ENCODE results near the gene POU3F1. TPM values are rescaled to one million over a fixed set of nuclear protein-coding genes. Genes with fewer than 3 reads are reported as not detected.
A peak's percentile ranks its signal among the peaks of the same experiment; 100 is the strongest.

POU3F1 gene
- total and polyA plus RNA-seq, 2 of the 4 experiments (the other 2 are of a cell fraction) = not detected

DNA sequence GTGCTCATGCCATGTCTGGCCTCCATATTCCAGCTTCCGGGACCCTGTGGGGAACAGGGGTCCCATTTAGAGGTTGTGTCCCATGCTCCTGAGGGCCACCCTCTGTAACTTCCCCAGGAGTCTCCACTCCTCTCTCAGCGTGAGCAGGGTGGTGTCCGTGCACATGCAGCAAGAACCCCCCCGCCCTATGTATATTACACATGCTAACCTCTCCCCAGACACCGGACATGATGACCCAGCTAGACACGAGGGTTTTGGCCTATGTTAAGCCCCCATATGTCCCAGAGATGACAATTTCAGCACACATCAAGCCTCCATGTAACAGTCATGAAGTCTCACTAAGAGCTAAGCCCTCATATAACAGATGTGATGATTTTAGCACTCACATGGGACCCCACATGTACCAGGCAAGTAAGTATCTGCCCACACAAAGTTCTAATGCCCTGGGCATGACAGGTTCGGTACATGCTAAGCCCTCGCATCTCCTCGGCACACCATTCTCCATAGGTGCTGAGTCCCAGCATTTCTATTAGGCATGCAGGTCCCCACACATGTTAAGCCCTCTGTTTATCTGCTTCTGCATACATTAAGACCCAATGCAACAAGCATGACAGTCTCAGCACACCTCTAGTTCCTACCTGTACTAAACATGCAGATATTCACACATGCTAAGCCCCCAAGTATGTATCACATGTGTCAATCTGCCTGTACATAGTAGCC is 48.3 kb downstream of the POU3F1 start:
- ATAC-seq (ENCODE audit: low read depth) (no peak), DNase-seq (no peak)
- Histone ChIP-seq H2AK5ac (ENCODE audit: low read depth, low read length) (peak overlapping the region; percentile 75), H2BK120ac (ENCODE audit: low read depth, low read length) (0 out of 2 replicates have a peak overlapping the region, but pooled peaks have one; percentile 11), H3K18ac (ENCODE audit: low read depth, low read length) (no peak overlapping the region), H2BK15ac (ENCODE audit: low read depth, low read length) (peak overlapping the region; percentile 6; the same call in 2 of the 3 replicates), H3K4ac (ENCODE audit: low read depth, low read length) (peak overlapping the region; percentile 26), H4K8ac (ENCODE audit: low read depth in 2 of 2, low read length in 2 of 2) (peak overlapping the region; percentile 90 to 98; a peak in 2 of 4 replicates), H3K9me3 (ENCODE audit: control insufficient read depth, insufficient read depth, low read length) (no peaks in the 10 kb centered on the region), H4K20me1 (ENCODE audit: insufficient read depth, low read length) (peaks cover 9% of the 10 kb centered on the region; the same call in 1 of the 2 replicates), H3K14ac (replicated peaks; ENCODE audit: low read depth, low read length) (no peak overlapping the region), H3K36me3 (ENCODE audit: control insufficient read depth, insufficient read depth, low read length) (peaks cover 31% of the 10 kb centered on the region), H3K4me3 (ENCODE audit: insufficient read depth, low read depth, low read length) (no peak overlapping the region), H3K27ac (ENCODE audit: insufficient read depth, low read length) (peak overlapping the region; percentile 33; the same call in 1 of the 2 replicates), H2AFZ (replicated peaks; ENCODE audit: low read length, poor library complexity) (no peak overlapping the region), H2BK5ac (ENCODE audit: low read depth, low read length, poor library complexity, severe bottlenecking) (no peak overlapping the region), H3K27me3 (ENCODE audit: control insufficient read depth, insufficient read depth, low read length) (no peaks in the 10 kb centered on the region), H3K4me1 (ENCODE audit: control insufficient read depth, insufficient read depth, low read length) (peaks cover 37% of the 10 kb centered on the region), H3K4me2 (ENCODE audit: low read depth, low read length) (no peak overlapping the region), H3K9me1 (ENCODE audit: insufficient read depth, low read length) (peaks cover 25% of the 10 kb centered on the region), H2BK20ac (ENCODE audit: low read depth, low read length) (peak overlapping the region; percentile 17; the same call in 1 of the 2 replicates), H3K79me1 (ENCODE audit: low read depth in 1 of 2, low read length in 2 of 2) (peaks cover 30 to 73% of the 10 kb centered on the region in 2 experiments; a peak in 3 of 4 replicates), H3K9ac (ENCODE audit: low read depth, low read length) (no peak overlapping the region), H2AK9ac (replicated peaks; ENCODE audit: low read depth, low read length, poor library complexity) (peak overlapping the region; percentile 44), H3K56ac (ENCODE audit: extremely low read depth, insufficient read depth, low read length) (no peak overlapping the region), H4K5ac (ENCODE audit: low read depth, low read length) (no peak overlapping the region), H4K91ac (ENCODE audit: insufficient read depth, low read depth, low read length) (peak overlapping the region; percentile 46; the same call in 1 of the 2 replicates), H3K23ac (ENCODE audit: low read depth, low read length) (peak overlapping the region; percentile 35)
- dilution Hi-C loops (cut with HindIII; ENCODE audit: low sequenced_read_pairs, unreplicated experiment) = no loop called here
- BruUV-seq (replicated peaks) = no TSS peak
- ChIA-PET CTCF (no interaction called here), POLR2A (ENCODE audit: unreplicated experiment) (no interaction called here)
- TF ChIP-seq, protein P1, sequence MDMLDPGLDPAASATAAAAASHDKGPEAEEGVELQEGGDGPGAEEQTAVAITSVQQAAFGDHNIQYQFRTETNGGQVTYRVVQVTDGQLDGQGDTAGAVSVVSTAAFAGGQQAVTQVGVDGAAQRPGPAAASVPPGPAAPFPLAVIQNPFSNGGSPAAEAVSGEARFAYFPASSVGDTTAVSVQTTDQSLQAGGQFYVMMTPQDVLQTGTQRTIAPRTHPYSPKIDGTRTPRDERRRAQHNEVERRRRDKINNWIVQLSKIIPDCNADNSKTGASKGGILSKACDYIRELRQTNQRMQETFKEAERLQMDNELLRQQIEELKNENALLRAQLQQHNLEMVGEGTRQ (IDR thresholded peaks at IDR 0.05; ENCODE audit: low read depth, low read length) = no peak
- TF ChIP-seq CHD1 (IDR thresholded peaks at IDR 0.05; ENCODE audit: low read depth, low read length) = no peak
- WGBS, 2 experiments (ENCODE audit: extremely low coverage in 2 of 2, insufficient read length in 1 of 2) = 100% methylated on average over 1 of the region's 9 CpGs; no CpG with 5 or more reads in 1 of the 2 experiments
- in situ Hi-C loops (cut with MboI; ENCODE audit: low sequenced_read_pairs) = no loop called here
- intact Hi-C loops (cut with micrococcal nuclease) = no loop called here
